ENCODE results near the gene POLR2E.

The POLR2E gene

DNA sequence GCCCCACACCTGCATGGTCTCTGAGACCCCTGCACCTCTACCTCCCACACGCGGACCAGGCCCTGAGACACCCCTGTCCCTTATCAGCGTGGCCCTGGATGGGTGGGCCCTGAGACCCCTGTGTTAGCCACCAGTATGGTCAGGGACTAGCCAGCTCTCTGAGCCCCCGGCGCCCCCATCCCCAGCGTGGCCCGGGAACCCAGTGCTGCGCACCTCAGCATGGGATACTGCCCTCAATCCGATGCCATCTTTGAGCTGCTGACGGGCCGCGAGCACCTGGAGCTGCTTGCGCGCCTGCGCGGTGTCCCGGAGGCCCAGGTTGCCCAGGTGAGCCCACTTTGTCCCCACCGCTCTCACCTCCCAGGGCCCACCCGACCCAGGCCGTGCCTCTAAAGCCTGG lies 33.2 kb downstream of the POLR2E start:
- Histone ChIP-seq H3F3A (ENCODE audit: control insufficient read depth, insufficient read depth) (peaks cover 5% of the 10 kb centered on the region; the same call in 1 of the 2 replicates), H3K27me3 (ENCODE audit: control insufficient read depth, low read length) (no peaks in the 10 kb centered on the region), H3K36me3 (ENCODE audit: control insufficient read depth, low read length) (peaks cover 10% of the 10 kb centered on the region), H3K4me3 (ENCODE audit: low read length) (no peak overlapping the region), H3K27ac (ENCODE audit: low read depth, low read length) (no peak overlapping the region), H4K20me1 (ENCODE audit: control insufficient read depth, insufficient read depth, low read depth, low read length) (no peaks in the 10 kb centered on the region), H3K4me2 (ENCODE audit: low read length) (no peak overlapping the region), H3K9me3 (ENCODE audit: control insufficient read depth, insufficient read depth, low read length) (no peaks in the 10 kb centered on the region), H3K9me2 (replicated peaks; ENCODE audit: control insufficient read depth, low read length) (no peaks in the 10 kb centered on the region), H3K4me1 (ENCODE audit: control insufficient read depth, low read length) (peaks cover 39% of the 10 kb centered on the region), H3K79me2 (ENCODE audit: control insufficient read depth, low read length) (no peaks in the 10 kb centered on the region)
- TF ChIP-seq EZH2phosphoT487 (IDR thresholded peaks at IDR 0.05; ENCODE audit: borderline replicate concordance, low read length), result no peak
- TF ChIP-seq, protein P1, sequence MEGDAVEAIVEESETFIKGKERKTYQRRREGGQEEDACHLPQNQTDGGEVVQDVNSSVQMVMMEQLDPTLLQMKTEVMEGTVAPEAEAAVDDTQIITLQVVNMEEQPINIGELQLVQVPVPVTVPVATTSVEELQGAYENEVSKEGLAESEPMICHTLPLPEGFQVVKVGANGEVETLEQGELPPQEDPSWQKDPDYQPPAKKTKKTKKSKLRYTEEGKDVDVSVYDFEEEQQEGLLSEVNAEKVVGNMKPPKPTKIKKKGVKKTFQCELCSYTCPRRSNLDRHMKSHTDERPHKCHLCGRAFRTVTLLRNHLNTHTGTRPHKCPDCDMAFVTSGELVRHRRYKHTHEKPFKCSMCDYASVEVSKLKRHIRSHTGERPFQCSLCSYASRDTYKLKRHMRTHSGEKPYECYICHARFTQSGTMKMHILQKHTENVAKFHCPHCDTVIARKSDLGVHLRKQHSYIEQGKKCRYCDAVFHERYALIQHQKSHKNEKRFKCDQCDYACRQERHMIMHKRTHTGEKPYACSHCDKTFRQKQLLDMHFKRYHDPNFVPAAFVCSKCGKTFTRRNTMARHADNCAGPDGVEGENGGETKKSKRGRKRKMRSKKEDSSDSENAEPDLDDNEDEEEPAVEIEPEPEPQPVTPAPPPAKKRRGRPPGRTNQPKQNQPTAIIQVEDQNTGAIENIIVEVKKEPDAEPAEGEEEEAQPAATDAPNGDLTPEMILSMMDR (IDR thresholded peaks at IDR 0.05; ENCODE audit: low read depth, low read length, poor library complexity, severe bottlenecking), result no peak

DNA sequence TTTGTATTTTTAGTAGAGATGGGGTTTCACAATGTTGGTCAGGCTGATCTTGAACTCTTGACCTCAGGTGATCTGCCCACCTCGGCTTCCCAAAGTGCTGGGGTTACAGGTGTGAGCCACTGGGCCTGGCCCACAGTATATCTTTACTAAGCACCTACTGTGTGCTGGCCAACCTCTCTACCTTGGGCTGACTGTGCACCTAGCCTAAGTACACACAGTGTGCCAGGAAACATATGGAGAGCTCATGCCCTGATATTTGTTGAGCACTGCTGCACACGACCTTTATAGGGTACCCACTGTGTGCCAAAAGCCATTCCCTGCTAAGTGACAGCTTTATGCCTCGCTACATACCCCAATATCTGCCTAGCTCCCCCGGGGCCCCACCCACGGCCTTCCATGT lies 34.5 kb downstream of the POLR2E start:
- TF ChIP-seq EZH2phosphoT487 (IDR thresholded peaks at IDR 0.05; ENCODE audit: borderline replicate concordance, low read length), result no peak
- Histone ChIP-seq H3F3A (ENCODE audit: control insufficient read depth, insufficient read depth) (peaks cover 5% of the 10 kb centered on the region; the same call in 1 of the 2 replicates), H3K79me2 (ENCODE audit: control insufficient read depth, low read length) (no peaks in the 10 kb centered on the region), H3K4me1 (ENCODE audit: control insufficient read depth, low read length) (peaks cover 30% of the 10 kb centered on the region), H4K20me1 (ENCODE audit: control insufficient read depth, insufficient read depth, low read depth, low read length) (no peaks in the 10 kb centered on the region), H3K27ac (ENCODE audit: low read depth, low read length) (no peak overlapping the region), H3K4me3 (ENCODE audit: low read length) (no peak overlapping the region), H3K9me2 (replicated peaks; ENCODE audit: control insufficient read depth, low read length) (no peaks in the 10 kb centered on the region), H3K36me3 (ENCODE audit: control insufficient read depth, low read length) (peaks cover 15% of the 10 kb centered on the region), H3K4me2 (ENCODE audit: low read length) (no peak overlapping the region), H3K27me3 (ENCODE audit: control insufficient read depth, low read length) (no peaks in the 10 kb centered on the region), H3K9me3 (ENCODE audit: control insufficient read depth, insufficient read depth, low read length) (no peaks in the 10 kb centered on the region)

DNA sequence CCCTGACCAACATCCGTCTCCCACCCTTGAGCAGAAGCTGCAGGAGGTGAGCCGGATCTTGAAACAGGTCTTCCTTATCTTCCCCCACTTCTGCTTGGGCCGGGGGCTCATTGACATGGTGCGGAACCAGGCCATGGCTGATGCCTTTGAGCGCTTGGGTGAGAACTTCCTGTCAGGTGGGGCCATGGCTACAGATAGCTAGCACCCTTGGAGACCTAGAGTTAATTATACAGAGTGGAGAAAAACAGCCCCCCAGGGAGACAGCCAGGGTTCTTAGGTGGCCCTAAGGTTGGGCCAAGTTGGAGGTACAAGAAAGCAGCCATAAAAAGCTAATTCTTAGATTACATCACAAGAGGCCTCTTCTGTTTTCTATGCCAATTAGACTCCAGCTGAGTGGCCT lies 37.1 kb downstream of the POLR2E start:
- Histone ChIP-seq H3K4me3 (ENCODE audit: low read length) (no peak overlapping the region), H3K4me1 (ENCODE audit: control insufficient read depth, low read length) (peaks cover 10% of the 10 kb centered on the region; the same call in 1 of the 2 replicates), H3K9me3 (ENCODE audit: control insufficient read depth, insufficient read depth, low read length) (no peaks in the 10 kb centered on the region), H3F3A (ENCODE audit: control insufficient read depth, insufficient read depth) (no peaks in the 10 kb centered on the region), H3K79me2 (ENCODE audit: control insufficient read depth, low read length) (no peaks in the 10 kb centered on the region), H3K9me2 (replicated peaks; ENCODE audit: control insufficient read depth, low read length) (no peaks in the 10 kb centered on the region), H3K4me2 (ENCODE audit: low read length) (no peak overlapping the region), H3K27me3 (ENCODE audit: control insufficient read depth, low read length) (no peaks in the 10 kb centered on the region), H3K36me3 (ENCODE audit: control insufficient read depth, low read length) (peaks cover 21% of the 10 kb centered on the region), H3K27ac (ENCODE audit: low read depth, low read length) (no peak overlapping the region), H4K20me1 (ENCODE audit: control insufficient read depth, insufficient read depth, low read depth, low read length) (no peaks in the 10 kb centered on the region)
- no peak for TF ChIP-seq EZH2phosphoT487 (IDR thresholded peaks at IDR 0.05; ENCODE audit: borderline replicate concordance, low read length)
- TF ChIP-seq, protein P1 (IDR thresholded peaks at IDR 0.05; ENCODE audit: low read depth, low read length, poor library complexity, severe bottlenecking), result no peak

DNA sequence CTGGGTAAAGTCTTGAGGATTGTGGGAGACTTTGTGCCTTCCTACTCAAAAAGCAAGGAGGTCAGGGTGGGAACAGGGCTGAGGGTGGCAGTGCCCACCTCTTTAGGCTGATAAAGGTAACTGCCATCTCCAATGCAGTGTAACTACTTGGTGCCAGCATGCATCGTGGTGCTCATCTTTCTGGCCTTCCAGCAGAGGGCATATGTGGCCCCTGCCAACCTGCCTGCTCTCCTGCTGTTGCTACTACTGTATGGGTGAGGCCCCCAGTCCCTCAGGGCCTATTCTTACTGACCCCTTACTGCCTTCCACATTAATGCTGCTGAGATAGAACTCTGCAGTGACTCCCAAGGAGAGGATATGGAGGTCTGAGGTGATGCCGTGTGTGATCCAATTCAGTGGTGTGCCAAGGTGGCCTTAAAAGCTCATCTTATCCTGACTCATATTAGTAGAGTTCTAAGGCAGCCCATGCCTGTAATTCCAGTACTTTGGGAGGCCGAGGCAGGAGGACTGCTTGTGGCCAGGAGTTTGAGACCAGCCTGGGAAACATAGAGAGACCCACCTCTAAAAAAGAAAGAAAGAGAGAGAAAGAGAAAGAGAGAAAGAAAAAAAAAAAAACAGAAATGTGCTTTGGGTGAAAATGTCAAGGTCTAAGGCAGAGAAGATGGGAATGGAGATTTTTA lies 37.9 kb downstream of the POLR2E start:
- TF ChIP-seq EZH2phosphoT487 (IDR thresholded peaks at IDR 0.05; ENCODE audit: borderline replicate concordance, low read length), result no peak
- TF ChIP-seq, protein P1 (IDR thresholded peaks at IDR 0.05; ENCODE audit: low read depth, low read length, poor library complexity, severe bottlenecking), result peak; percentile 62
- Histone ChIP-seq H3K27ac (ENCODE audit: low read depth, low read length) (no peak overlapping the region), H3K79me2 (ENCODE audit: control insufficient read depth, low read length) (no peaks in the 10 kb centered on the region), H3K4me2 (ENCODE audit: low read length) (no peak overlapping the region), H3K27me3 (ENCODE audit: control insufficient read depth, low read length) (no peaks in the 10 kb centered on the region), H3K4me1 (ENCODE audit: control insufficient read depth, low read length) (peaks cover 10% of the 10 kb centered on the region; the same call in 1 of the 2 replicates), H3K36me3 (ENCODE audit: control insufficient read depth, low read length) (peaks cover 19% of the 10 kb centered on the region), H4K20me1 (ENCODE audit: control insufficient read depth, insufficient read depth, low read depth, low read length) (no peaks in the 10 kb centered on the region), H3F3A (ENCODE audit: control insufficient read depth, insufficient read depth) (no peaks in the 10 kb centered on the region), H3K9me2 (replicated peaks; ENCODE audit: control insufficient read depth, low read length) (no peaks in the 10 kb centered on the region), H3K9me3 (ENCODE audit: control insufficient read depth, insufficient read depth, low read length) (no peaks in the 10 kb centered on the region), H3K4me3 (ENCODE audit: low read length) (no peak overlapping the region)
